Retinal pigment epithelial cell (primary cell): ENCODE data around the gene HRH3.

Experiments used
- DNase-seq: peaks from one replicate; pipeline ENCODE4 v3.0.0-alpha.2; 2010; ENCODE audit warnings: low read depth
- H3K4me3 ChIP-seq: 2 replicates; pipeline ENCODE4 v1.5.1; 2011; ENCODE audit warnings: mild to moderate bottlenecking, low read length, control low read depth, moderate library complexity
- CTCF ChIP-seq: conservative IDR thresholded peaks from 2 replicates; pipeline ENCODE4 v1.5.1; 2011; ENCODE audit warnings: low read depth, low read length, control low read depth, inconsistent platforms

The HRH3 gene

GRCh38 chr20:62265365-62265764, 45.3 kb upstream of the HRH3 start:
- DNase-seq, result no peak
- no peak for TF ChIP-seq CTCF

GRCh38 chr20:62263396-62263795, 43.3 kb upstream of the HRH3 start:
- H3K4me3 ChIP-seq, result no peak overlapping the region
- no peak for TF ChIP-seq CTCF
- DNase-seq, result no peak

More at GRCh38 chr20:62265365-62265764, 45.3 kb upstream of the HRH3 start:
- no peak overlapping the region for H3K4me3 ChIP-seq

GRCh38 chr20:62262064-62262463, 42.0 kb upstream of the HRH3 start:
- no peak for DNase-seq
- TF ChIP-seq CTCF, result no peak

GRCh38 chr20:62259294-62259565, 39.2 kb upstream of the HRH3 start:
- no peak for TF ChIP-seq CTCF
- no peak for DNase-seq

More at GRCh38 chr20:62262064-62262463, 42.0 kb upstream of the HRH3 start:
- no peak overlapping the region for H3K4me3 ChIP-seq

GRCh38 chr20:62258499-62259293, 38.6 kb upstream of the HRH3 start:
- TF ChIP-seq CTCF, result no peak
- no peak for DNase-seq
- no peak overlapping the region for H3K4me3 ChIP-seq

More at GRCh38 chr20:62259294-62259565, 39.2 kb upstream of the HRH3 start:
- H3K4me3 ChIP-seq, result no peak overlapping the region

GRCh38 chr20:62255976-62256375, 35.9 kb upstream of the HRH3 start:
- TF ChIP-seq CTCF, result no peak
- no peak overlapping the region for H3K4me3 ChIP-seq
- no peak for DNase-seq

GRCh38 chr20:62254021-62254724, 34.1 kb upstream of the HRH3 start:
- no peak overlapping the region for H3K4me3 ChIP-seq
- no peak for DNase-seq
- TF ChIP-seq CTCF, result no peak
